HepG2 (cell line): ENCODE measurements around the gene ABCC1. TPM values are rescaled to one million over a fixed set of nuclear protein-coding genes. Genes with fewer than 3 reads are reported as not detected.
"Not testable (repeated sequence)": the region's sequence is repeated elsewhere in the genome, so short reads cannot be mapped to it uniquely, and the experiment has no call there.

Source experiments
- ATAC-seq: fragments of 200-7000 bp; cut with Tn5 transposase; 3 replicates; pipeline ENCODE4 v1.9.1; 2020; ENCODE audit warnings: mild to moderate bottlenecking, moderate library complexity
- BruUV-seq: library from RNA; stranded (reverse); fragments of 400-500 nt; replicated peaks from 2 replicates; lab custom pipeline; 2021; lab: Mats Ljungman, UMichigan
- CTCF ChIA-PET: fragments of 300-600 bp; formaldehyde crosslinking; extraction: SDS; loops from one replicate; lab custom pipeline; 2021; ENCODE audit warnings: low total read pairs, inconsistent platforms, low intra/inter-chr PET ratio; lab: Yijun Ruan, JAX
- POLR2A ChIA-PET: fragments of 350-600 bp; sonication (Branson Sonifier 250); formaldehyde crosslinking; loops from one replicate; lab custom pipeline; 2020; ENCODE audit warnings: antibody characterized with exemption, inconsistent platforms; lab: Yijun Ruan, JAX
- DNase-seq: peaks from one replicate; pipeline ENCODE4 v3.0.0-alpha.2; 2015; ENCODE audit warnings: low spot score
- FAIRE-seq: peaks from 3 replicates; lab custom pipeline; 2011; peaks lifted over from hg19 to GRCh38; lab: Jason Lieb, UNC
- H2AFZ ChIP-seq: one replicate; pipeline ENCODE4 v1.6.1; 2011; ENCODE audit warnings: low read length, inconsistent platforms
- H3K27ac ChIP-seq: fragments of 300-600 bp; 3 replicates; pipeline ENCODE4 v1.8.0; 2011; ENCODE audit warnings: mixed run types, mild to moderate bottlenecking, mixed read lengths, low read length, inconsistent platforms; ENCODE audit not compliant: insufficient read depth; ENCODE audit errors: extremely low read length
- H3K27me3 ChIP-seq, 2 experiments: fragments of 200-600 bp in 1 of 2; 2 replicates in 1 of 2; 3 replicates in 1 of 2; pipeline versions ENCODE4 v1.6.0 to v1.8.0; 2011; ENCODE audit warnings: low read length in 2 of 2, mild to moderate bottlenecking in 2 of 2, moderate library complexity in 2 of 2, inconsistent platforms in 1 of 2; ENCODE audit not compliant: insufficient read depth in 2 of 2, control insufficient read depth in 1 of 2
- H3K36me3 ChIP-seq, 2 experiments: fragments of 200-600 bp in 1 of 2; replicated peaks in 1 of 2; 2 replicates in 1 of 2; 3 replicates in 1 of 2; pipeline versions ENCODE4 v1.5.1 to v1.8.0; 2011; ENCODE audit warnings: low read length in 2 of 2, inconsistent platforms in 1 of 2; ENCODE audit not compliant: insufficient read depth in 2 of 2, control insufficient read depth in 1 of 2
- H3K4me1 ChIP-seq: 2 replicates; pipeline ENCODE4 v1.5.1; 2012; ENCODE audit warnings: low read length, inconsistent platforms; ENCODE audit not compliant: insufficient read depth
- H3K4me2 ChIP-seq: 2 replicates; pipeline ENCODE4 v1.6.0; 2011; ENCODE audit warnings: low read depth, low read length, inconsistent platforms
- H3K4me3 ChIP-seq, 3 experiments: fragments of 200-600 bp in 1 of 3; sonication (generic), shearing (Covaris generic) in 1 of 3; replicated peaks in 1 of 3; 2 replicates each; pipeline ENCODE4 v1.5.1; 2011 to 2016; ENCODE audit warnings: low read length in 3 of 3, inconsistent platforms in 2 of 3, low read depth in 2 of 3, mild to moderate bottlenecking in 2 of 3, control low read depth in 1 of 3, mixed read lengths in 1 of 3; ENCODE audit not compliant: insufficient read depth in 1 of 3
- H3K79me2 ChIP-seq: one replicate; pipeline ENCODE4 v1.6.1; 2011; ENCODE audit warnings: low read length, inconsistent platforms; ENCODE audit not compliant: insufficient read depth
- H3K9ac ChIP-seq: 2 replicates; pipeline ENCODE4 v1.6.0; 2011; ENCODE audit warnings: mild to moderate bottlenecking, low read depth, low read length, inconsistent platforms; ENCODE audit not compliant: insufficient read depth
- H3K9me3 ChIP-seq: 2 replicates; pipeline ENCODE4 v1.5.1; 2012; ENCODE audit warnings: mild to moderate bottlenecking, low read length
- H4K20me1 ChIP-seq: 2 replicates; pipeline ENCODE4 v1.6.0; 2011; ENCODE audit warnings: inconsistent platforms, mild to moderate bottlenecking, low read length, moderate library complexity; ENCODE audit not compliant: insufficient read depth
- ATF4 ChIP-seq, 2 experiments: fragments of 450-650 bp in 1 of 2; sonication (generic) in 1 of 2; formaldehyde crosslinking; IDR thresholded peaks; 2 replicates each; pipeline versions ENCODE4 v1.5.0 to v1.8.0; 2020 to 2022; ENCODE audit warnings: mild to moderate bottlenecking in 1 of 2, missing genetic modification reagents in 1 of 2
- CREB1 ChIP-seq, 2 experiments: fragments of 450-650 bp in 1 of 2; IDR thresholded peaks; 2 replicates each; pipeline ENCODE4 v1.6.1; 2016 to 2017; ENCODE audit warnings: control low read depth in 1 of 2, mild to moderate bottlenecking in 1 of 2, missing compliant biosample characterization in 1 of 2, missing genetic modification characterization in 1 of 2
- GATAD2A ChIP-seq: IDR thresholded peaks from 2 replicates; pipeline ENCODE4 v1.6.1; 2016
- SMAD9 ChIP-seq: sonication (generic); formaldehyde crosslinking; IDR thresholded peaks from 2 replicates; pipeline ENCODE4 v1.5.1; 2020; ENCODE audit warnings: mild to moderate bottlenecking, missing genetic modification reagents
- SRSF9 ChIP-seq: fragments of 200-400 bp; formaldehyde crosslinking; IDR thresholded peaks from 2 replicates; pipeline ENCODE4 v1.6.1; 2018; ENCODE audit warnings: borderline replicate concordance, mild to moderate bottlenecking, low read depth, low read length; ENCODE audit not compliant: insufficient read depth, poor library complexity, severe bottlenecking
- ZNF557 ChIP-seq: sonication (generic); formaldehyde crosslinking; IDR thresholded peaks from 2 replicates; pipeline ENCODE4 v1.4.0; 2020; ENCODE audit warnings: missing genetic modification reagents
- ZNF562 ChIP-seq: sonication (generic); formaldehyde crosslinking; IDR thresholded peaks from 2 replicates; pipeline ENCODE4 v1.8.0; 2022; ENCODE audit warnings: missing genetic modification reagents, borderline replicate concordance
- ZNF775 ChIP-seq: sonication (generic); formaldehyde crosslinking; IDR thresholded peaks from 2 replicates; pipeline ENCODE4 v1.4.0; 2020; ENCODE audit warnings: missing genetic modification reagents, mild to moderate bottlenecking, moderate library complexity, borderline replicate concordance
- WGBS: methylation state at CpG from one replicate; pipeline ENCODE4 v1.1.6; 2017; ENCODE audit warnings: low lambda C conversion rate; 5-methylcytosine and 5-hydroxymethylcytosine counted together
- in situ Hi-C: cut with HindIII; loops from 2 replicates; pipeline ENCODE4 v1.10.0; 2017; ENCODE audit warnings: low pct_unique_long_range_greater_than_20kb; ENCODE audit not compliant: extremely low pct_ligation_motif_present
- intact Hi-C: fragments of 100-400 bp; cut with micrococcal nuclease; formaldehyde crosslinking; loops from one replicate; pipeline ENCODE4 v1.10.0; 2022; ENCODE audit not compliant: unreplicated experiment
- polyA plus RNA-seq, 8 experiments: library from polyadenylated mRNA; depleted of rRNA in 3 of 8; stranded (reverse) in 7 of 8; unstranded in 1 of 8; fragments of >200 nt; fragmentation: Illumina TruSeq in 4 of 8; extraction: Trizol in 4 of 8; gene quantifications; 2 replicates each; pipeline versions ENCODE4 v1.2.1 to v1.2.3, GENCODE V29; 2011 to 2016; ENCODE audit warnings: low read depth in 4 of 8, missing spikeins in 1 of 8, mixed read lengths in 1 of 8; ENCODE audit not compliant: insufficient read depth in 1 of 8
- total RNA-seq, 5 experiments: library from RNA; depleted of rRNA; stranded (reverse); fragments of >200 nt; fragmentation: Illumina TruSeq; extraction: Trizol; gene quantifications; 2 replicates each; pipeline ENCODE4 v1.2.3, GENCODE V29; 2016; ENCODE audit warnings: low read depth in 1 of 5
- TF ChIP-seq, protein P1 (sequence below): sonication (generic); formaldehyde crosslinking; IDR thresholded peaks from 2 replicates; pipeline ENCODE4 v1.8.0; 2022; ENCODE audit warnings: mild to moderate bottlenecking, missing genetic modification reagents, borderline replicate concordance
- TF ChIP-seq, protein P2 (sequence below): IDR thresholded peaks from 2 replicates; pipeline ENCODE4 v1.4.0; 2020; ENCODE audit warnings: mild to moderate bottlenecking, missing genetic modification reagents

The ABCC1 gene
- total and polyA plus RNA-seq, 2 of the 13 experiments (the other 11 are each of a cell fraction or from before 2014, with no cell fraction given): 13.0 to 30.6 TPM

- peaks cover 48% of the 10 kb centered on the region for H3K79me2 ChIP-seq
- H4K20me1 ChIP-seq, in situ Hi-C loops, ATAC-seq, H3K27me3 ChIP-seq, H2AFZ ChIP-seq, POLR2A ChIA-PET, H3K4me2 ChIP-seq, H3K9ac ChIP-seq, intact Hi-C loops, H3K4me3 ChIP-seq, BruUV-seq, CTCF ChIA-PET, H3K27ac ChIP-seq, DNase-seq, H3K4me1 ChIP-seq, FAIRE-seq: not testable (repeated sequence)
- H3K9me3 ChIP-seq: peaks cover 49% of the 10 kb centered on the region
- WGBS: 96% methylated on average over 5 of the region's 5 CpGs
- peaks cover 11 to 29% of the 10 kb centered on the region in 2 experiments; a peak in 4 of 5 replicates for H3K36me3 ChIP-seq
- TF ChIP-seq, protein P1, sequence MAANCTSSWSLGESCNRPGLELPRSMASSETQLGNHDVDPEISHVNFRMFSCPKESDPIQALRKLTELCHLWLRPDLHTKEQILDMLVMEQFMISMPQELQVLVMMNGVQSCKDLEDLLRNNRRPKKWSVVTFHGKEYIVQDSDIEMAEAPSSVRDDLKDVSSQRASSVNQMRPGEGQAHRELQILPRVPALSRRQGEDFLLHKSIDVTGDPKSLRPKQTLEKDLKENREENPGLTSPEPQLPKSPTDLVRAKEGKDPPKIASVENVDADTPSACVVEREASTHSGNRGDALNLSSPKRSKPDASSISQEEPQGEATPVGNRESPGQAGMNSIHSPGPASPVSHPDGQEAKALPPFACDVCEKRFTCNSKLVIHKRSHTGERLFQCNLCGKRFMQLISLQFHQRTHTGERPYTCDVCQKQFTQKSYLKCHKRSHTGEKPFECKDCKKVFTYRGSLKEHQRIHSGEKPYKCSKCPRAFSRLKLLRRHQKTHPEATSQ (CRISPR knock-in tag): 0 out of 2 replicates have a peak, but pooled peaks have one; percentile 50
Measured at GRCh38 chr16:15982194-15982915, 32.9 kb downstream of the ABCC1 start.

DNA sequence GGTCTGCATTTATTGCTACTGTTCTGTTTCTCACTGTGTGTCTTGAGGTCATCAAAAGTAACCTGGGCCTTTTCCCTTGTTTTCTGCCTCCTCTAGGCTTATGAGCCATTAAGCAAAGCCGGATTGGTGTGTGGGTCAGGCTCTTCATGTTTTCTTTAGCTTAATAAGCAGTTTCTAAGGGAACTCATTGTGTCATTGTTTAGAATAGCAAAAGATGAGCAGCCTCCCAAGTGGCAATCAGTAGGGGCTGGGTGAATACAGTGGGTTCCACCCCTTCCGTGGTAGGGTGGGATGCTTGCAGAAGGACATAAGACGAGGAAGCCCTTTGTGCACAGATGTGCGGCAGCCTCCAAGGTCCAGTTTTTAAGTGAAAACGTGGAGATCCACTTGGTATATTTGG, 34.5 kb downstream of the ABCC1 start:
- Histone ChIP-seq H3K4me3 (no peak overlapping the region), H4K20me1 (peaks cover 14% of the 10 kb centered on the region; the same call in 1 of the 2 replicates), H2AFZ (no peak overlapping the region), H3K4me2 (no peak overlapping the region), H3K9me3 (peaks cover 33% of the 10 kb centered on the region), H3K27ac (no peak overlapping the region), H3K36me3 (peaks cover 10 to 19% of the 10 kb centered on the region in 2 experiments; a peak in 2 of 5 replicates), H3K79me2 (peaks cover 47% of the 10 kb centered on the region), H3K9ac (no peak overlapping the region), H3K4me1 (no peaks in the 10 kb centered on the region), H3K27me3 (no peaks in the 10 kb centered on the region)
- no TSS peak for BruUV-seq
- intact Hi-C loops: no loop called here
- in situ Hi-C loops: no loop called here
- CTCF ChIA-PET: no interaction called here
- no peak for FAIRE-seq
- DNase-seq: no peak
- no peak for ATAC-seq
- POLR2A ChIA-PET: no interaction called here
- 75% methylated on average over 5 of the region's 5 CpGs for WGBS
- TF ChIP-seq, protein P2, sequence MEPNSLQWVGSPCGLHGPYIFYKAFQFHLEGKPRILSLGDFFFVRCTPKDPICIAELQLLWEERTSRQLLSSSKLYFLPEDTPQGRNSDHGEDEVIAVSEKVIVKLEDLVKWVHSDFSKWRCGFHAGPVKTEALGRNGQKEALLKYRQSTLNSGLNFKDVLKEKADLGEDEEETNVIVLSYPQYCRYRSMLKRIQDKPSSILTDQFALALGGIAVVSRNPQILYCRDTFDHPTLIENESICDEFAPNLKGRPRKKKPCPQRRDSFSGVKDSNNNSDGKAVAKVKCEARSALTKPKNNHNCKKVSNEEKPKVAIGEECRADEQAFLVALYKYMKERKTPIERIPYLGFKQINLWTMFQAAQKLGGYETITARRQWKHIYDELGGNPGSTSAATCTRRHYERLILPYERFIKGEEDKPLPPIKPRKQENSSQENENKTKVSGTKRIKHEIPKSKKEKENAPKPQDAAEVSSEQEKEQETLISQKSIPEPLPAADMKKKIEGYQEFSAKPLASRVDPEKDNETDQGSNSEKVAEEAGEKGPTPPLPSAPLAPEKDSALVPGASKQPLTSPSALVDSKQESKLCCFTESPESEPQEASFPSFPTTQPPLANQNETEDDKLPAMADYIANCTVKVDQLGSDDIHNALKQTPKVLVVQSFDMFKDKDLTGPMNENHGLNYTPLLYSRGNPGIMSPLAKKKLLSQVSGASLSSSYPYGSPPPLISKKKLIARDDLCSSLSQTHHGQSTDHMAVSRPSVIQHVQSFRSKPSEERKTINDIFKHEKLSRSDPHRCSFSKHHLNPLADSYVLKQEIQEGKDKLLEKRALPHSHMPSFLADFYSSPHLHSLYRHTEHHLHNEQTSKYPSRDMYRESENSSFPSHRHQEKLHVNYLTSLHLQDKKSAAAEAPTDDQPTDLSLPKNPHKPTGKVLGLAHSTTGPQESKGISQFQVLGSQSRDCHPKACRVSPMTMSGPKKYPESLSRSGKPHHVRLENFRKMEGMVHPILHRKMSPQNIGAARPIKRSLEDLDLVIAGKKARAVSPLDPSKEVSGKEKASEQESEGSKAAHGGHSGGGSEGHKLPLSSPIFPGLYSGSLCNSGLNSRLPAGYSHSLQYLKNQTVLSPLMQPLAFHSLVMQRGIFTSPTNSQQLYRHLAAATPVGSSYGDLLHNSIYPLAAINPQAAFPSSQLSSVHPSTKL (CRISPR knock-in tag): no peak
- no peak for TF ChIP-seq GATAD2A (CRISPR knock-in tag)
- TF ChIP-seq ZNF557 (CRISPR knock-in tag): no peak
- no peak for TF ChIP-seq ZNF562 (CRISPR knock-in tag)
- TF ChIP-seq SMAD9: no peak
- no peak for TF ChIP-seq ATF4 (CRISPR knock-in tag; IDR thresholded peaks at IDR 0.05)
- no peak for TF ChIP-seq CREB1 (IDR thresholded peaks at IDR 0.05)
- TF ChIP-seq CREB1 (CRISPR knock-in tag; IDR thresholded peaks at IDR 0.05): no peak
- no peak for TF ChIP-seq SRSF9
- TF ChIP-seq ZNF775 (CRISPR knock-in tag): no peak
